Measurements from ENCODE around the gene ATP8A2.

DNA sequence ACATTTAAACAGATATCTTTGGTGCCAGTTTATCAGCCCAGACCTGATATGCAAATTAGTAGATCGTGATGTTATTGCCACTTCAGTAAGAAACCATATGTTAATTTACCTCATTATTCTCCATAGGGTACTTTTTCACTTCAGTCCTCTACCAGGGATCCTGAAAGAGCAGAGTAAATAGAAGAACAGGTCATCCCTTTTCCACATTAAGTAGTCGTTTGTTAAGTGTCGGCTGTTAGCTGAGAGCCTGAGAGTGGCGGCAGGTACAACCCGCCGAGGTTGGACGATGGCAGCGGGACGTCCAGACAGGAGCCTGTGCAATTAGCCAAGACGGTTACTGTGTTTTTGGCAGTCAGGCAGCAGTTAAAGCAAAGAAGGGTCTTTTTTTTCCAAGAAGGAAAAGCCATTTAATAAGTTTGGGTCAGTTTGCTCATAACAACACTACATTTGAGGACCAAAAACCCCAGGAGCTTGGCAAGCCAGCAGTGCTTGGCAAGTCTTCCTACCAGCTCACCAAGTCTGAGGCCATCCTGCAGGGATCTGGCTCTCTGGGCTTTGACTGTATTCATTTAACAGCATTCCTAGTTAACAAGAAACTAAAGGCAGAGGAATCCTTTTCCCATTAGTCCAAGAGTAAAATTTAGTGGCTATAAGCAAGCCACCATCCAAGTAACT lies 448.2 kb downstream of the ATP8A2 start:
- TF ChIP-seq, protein P1, sequence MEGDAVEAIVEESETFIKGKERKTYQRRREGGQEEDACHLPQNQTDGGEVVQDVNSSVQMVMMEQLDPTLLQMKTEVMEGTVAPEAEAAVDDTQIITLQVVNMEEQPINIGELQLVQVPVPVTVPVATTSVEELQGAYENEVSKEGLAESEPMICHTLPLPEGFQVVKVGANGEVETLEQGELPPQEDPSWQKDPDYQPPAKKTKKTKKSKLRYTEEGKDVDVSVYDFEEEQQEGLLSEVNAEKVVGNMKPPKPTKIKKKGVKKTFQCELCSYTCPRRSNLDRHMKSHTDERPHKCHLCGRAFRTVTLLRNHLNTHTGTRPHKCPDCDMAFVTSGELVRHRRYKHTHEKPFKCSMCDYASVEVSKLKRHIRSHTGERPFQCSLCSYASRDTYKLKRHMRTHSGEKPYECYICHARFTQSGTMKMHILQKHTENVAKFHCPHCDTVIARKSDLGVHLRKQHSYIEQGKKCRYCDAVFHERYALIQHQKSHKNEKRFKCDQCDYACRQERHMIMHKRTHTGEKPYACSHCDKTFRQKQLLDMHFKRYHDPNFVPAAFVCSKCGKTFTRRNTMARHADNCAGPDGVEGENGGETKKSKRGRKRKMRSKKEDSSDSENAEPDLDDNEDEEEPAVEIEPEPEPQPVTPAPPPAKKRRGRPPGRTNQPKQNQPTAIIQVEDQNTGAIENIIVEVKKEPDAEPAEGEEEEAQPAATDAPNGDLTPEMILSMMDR (IDR thresholded peaks at IDR 0.05 in 2 of 3, conservative IDR thresholded peaks at IDR 0.05 in 1 of 3; ENCODE audit: control insufficient read depth in 2 of 3, extremely low read depth in 1 of 3, insufficient read depth in 1 of 3, low read depth in 3 of 3, low read length in 3 of 3) = no peak
- TF ChIP-seq SP1 (IDR thresholded peaks at IDR 0.05; ENCODE audit: low read depth, low read length) = no peak
- no peak for TF ChIP-seq BCL11A (IDR thresholded peaks at IDR 0.05; ENCODE audit: low read depth, low read length)
- no peak for TF ChIP-seq NFYB (IDR thresholded peaks at IDR 0.05; ENCODE audit: insufficient read depth, low read depth, low read length)
- TF ChIP-seq, protein P2, sequence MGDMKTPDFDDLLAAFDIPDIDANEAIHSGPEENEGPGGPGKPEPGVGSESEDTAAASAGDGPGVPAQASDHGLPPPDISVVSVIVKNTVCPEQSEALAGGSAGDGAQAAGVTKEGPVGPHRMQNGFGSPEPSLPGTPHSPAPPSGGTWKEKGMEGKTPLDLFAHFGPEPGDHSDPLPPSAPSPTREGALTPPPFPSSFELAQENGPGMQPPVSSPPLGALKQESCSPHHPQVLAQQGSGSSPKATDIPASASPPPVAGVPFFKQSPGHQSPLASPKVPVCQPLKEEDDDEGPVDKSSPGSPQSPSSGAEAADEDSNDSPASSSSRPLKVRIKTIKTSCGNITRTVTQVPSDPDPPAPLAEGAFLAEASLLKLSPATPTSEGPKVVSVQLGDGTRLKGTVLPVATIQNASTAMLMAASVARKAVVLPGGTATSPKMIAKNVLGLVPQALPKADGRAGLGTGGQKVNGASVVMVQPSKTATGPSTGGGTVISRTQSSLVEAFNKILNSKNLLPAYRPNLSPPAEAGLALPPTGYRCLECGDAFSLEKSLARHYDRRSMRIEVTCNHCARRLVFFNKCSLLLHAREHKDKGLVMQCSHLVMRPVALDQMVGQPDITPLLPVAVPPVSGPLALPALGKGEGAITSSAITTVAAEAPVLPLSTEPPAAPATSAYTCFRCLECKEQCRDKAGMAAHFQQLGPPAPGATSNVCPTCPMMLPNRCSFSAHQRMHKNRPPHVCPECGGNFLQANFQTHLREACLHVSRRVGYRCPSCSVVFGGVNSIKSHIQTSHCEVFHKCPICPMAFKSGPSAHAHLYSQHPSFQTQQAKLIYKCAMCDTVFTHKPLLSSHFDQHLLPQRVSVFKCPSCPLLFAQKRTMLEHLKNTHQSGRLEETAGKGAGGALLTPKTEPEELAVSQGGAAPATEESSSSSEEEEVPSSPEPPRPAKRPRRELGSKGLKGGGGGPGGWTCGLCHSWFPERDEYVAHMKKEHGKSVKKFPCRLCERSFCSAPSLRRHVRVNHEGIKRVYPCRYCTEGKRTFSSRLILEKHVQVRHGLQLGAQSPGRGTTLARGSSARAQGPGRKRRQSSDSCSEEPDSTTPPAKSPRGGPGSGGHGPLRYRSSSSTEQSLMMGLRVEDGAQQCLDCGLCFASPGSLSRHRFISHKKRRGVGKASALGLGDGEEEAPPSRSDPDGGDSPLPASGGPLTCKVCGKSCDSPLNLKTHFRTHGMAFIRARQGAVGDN (IDR thresholded peaks at IDR 0.05) = no peak
- no peak for TF ChIP-seq TAF1 (IDR thresholded peaks at IDR 0.05; ENCODE audit: borderline replicate concordance, low read depth, low read length)
- TF ChIP-seq, protein P3, sequence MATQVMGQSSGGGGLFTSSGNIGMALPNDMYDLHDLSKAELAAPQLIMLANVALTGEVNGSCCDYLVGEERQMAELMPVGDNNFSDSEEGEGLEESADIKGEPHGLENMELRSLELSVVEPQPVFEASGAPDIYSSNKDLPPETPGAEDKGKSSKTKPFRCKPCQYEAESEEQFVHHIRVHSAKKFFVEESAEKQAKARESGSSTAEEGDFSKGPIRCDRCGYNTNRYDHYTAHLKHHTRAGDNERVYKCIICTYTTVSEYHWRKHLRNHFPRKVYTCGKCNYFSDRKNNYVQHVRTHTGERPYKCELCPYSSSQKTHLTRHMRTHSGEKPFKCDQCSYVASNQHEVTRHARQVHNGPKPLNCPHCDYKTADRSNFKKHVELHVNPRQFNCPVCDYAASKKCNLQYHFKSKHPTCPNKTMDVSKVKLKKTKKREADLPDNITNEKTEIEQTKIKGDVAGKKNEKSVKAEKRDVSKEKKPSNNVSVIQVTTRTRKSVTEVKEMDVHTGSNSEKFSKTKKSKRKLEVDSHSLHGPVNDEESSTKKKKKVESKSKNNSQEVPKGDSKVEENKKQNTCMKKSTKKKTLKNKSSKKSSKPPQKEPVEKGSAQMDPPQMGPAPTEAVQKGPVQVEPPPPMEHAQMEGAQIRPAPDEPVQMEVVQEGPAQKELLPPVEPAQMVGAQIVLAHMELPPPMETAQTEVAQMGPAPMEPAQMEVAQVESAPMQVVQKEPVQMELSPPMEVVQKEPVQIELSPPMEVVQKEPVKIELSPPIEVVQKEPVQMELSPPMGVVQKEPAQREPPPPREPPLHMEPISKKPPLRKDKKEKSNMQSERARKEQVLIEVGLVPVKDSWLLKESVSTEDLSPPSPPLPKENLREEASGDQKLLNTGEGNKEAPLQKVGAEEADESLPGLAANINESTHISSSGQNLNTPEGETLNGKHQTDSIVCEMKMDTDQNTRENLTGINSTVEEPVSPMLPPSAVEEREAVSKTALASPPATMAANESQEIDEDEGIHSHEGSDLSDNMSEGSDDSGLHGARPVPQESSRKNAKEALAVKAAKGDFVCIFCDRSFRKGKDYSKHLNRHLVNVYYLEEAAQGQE (IDR thresholded peaks at IDR 0.05; ENCODE audit: low read depth, low read length) = no peak
- no peak for TF ChIP-seq KDM1A (IDR thresholded peaks at IDR 0.05; ENCODE audit: borderline replicate concordance)
- TF ChIP-seq JUNB (IDR thresholded peaks at IDR 0.05) = no peak
- no peak for TF ChIP-seq SIN3A (IDR thresholded peaks at IDR 0.05; ENCODE audit: low read depth, low read length)
- TF ChIP-seq ETV6 (conservative IDR thresholded peaks at IDR 0.05 in 1 of 2, IDR thresholded peaks at IDR 0.05 in 1 of 2; ENCODE audit: borderline replicate concordance in 1 of 2, low read depth in 1 of 2) = no peak
- TF ChIP-seq HCFC1 (IDR thresholded peaks at IDR 0.05; ENCODE audit: low read length) = no peak
- TF ChIP-seq YY1 (IDR thresholded peaks at IDR 0.05; ENCODE audit: low read depth, low read length) = no peak

Measured in GM12878 (cell line).